ENCODE measurements around the gene LRRFIP1.

GRCh38 chr2:237591141-237591881 lies 36.1 kb upstream of the LRRFIP1 start:
- TF ChIP-seq RAD21 (conservative IDR thresholded peaks at IDR 0.05) (no peak), CTCF (IDR thresholded peaks at IDR 0.05; ENCODE audit: poor library complexity, severe bottlenecking) (no peak), EZH2 (IDR thresholded peaks at IDR 0.05; ENCODE audit: borderline replicate concordance, insufficient read depth, low read length, poor library complexity, severe bottlenecking) (no peak)
- TF ChIP-seq, protein P1, sequence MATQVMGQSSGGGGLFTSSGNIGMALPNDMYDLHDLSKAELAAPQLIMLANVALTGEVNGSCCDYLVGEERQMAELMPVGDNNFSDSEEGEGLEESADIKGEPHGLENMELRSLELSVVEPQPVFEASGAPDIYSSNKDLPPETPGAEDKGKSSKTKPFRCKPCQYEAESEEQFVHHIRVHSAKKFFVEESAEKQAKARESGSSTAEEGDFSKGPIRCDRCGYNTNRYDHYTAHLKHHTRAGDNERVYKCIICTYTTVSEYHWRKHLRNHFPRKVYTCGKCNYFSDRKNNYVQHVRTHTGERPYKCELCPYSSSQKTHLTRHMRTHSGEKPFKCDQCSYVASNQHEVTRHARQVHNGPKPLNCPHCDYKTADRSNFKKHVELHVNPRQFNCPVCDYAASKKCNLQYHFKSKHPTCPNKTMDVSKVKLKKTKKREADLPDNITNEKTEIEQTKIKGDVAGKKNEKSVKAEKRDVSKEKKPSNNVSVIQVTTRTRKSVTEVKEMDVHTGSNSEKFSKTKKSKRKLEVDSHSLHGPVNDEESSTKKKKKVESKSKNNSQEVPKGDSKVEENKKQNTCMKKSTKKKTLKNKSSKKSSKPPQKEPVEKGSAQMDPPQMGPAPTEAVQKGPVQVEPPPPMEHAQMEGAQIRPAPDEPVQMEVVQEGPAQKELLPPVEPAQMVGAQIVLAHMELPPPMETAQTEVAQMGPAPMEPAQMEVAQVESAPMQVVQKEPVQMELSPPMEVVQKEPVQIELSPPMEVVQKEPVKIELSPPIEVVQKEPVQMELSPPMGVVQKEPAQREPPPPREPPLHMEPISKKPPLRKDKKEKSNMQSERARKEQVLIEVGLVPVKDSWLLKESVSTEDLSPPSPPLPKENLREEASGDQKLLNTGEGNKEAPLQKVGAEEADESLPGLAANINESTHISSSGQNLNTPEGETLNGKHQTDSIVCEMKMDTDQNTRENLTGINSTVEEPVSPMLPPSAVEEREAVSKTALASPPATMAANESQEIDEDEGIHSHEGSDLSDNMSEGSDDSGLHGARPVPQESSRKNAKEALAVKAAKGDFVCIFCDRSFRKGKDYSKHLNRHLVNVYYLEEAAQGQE (IDR thresholded peaks at IDR 0.05; ENCODE audit: borderline replicate concordance), result no peak
